K562 (cell line): ENCODE measurements around the gene FAM120B. TPM values are rescaled to one million over a fixed set of nuclear protein-coding genes. Genes with fewer than 3 reads are reported as not detected.

Experiments used
- ATAC-seq: fragments of 200-7000 bp; cut with Tn5 transposase; 3 replicates; pipeline ENCODE4 v1.9.1; 2020; ENCODE audit warnings: moderate library complexity
- BruUV-seq: library from RNA; stranded (reverse); fragments of 400-500 nt; replicated peaks from 2 replicates; lab custom pipeline; 2021; lab: Mats Ljungman, UMichigan
- CTCF ChIA-PET: fragments of 300-600 bp; formaldehyde crosslinking; extraction: SDS; loops from one replicate; lab custom pipeline; 2021; ENCODE audit warnings: low intra/inter-chr PET ratio; lab: Yijun Ruan, JAX
- POLR2A ChIA-PET: fragments of 300-600, 350-650 bp; sonication (Branson Sonifier 250); formaldehyde crosslinking; extraction: SDS; loops from one replicate; lab custom pipeline; 2021; ENCODE audit warnings: antibody characterized with exemption, inconsistent platforms; lab: Yijun Ruan, JAX
- DNase-seq, 4 experiments: peaks; one replicate each; pipeline versions ENCODE4 v3.0.0 to v3.0.0-alpha.2; 2011 to 2018; ENCODE audit warnings: low spot score in 3 of 4, mixed read lengths in 3 of 4; ENCODE audit errors: extremely low read depth in 1 of 4
- FAIRE-seq: peaks from 2 replicates; lab custom pipeline; 2011; peaks lifted over from hg19 to GRCh38; lab: Jason Lieb, UNC
- H2AFZ ChIP-seq: 2 replicates; pipeline ENCODE4 v1.6.0; 2011; ENCODE audit warnings: low read depth, low read length, control low read depth, inconsistent platforms
- H3K27ac ChIP-seq: fragments of 200-600 bp; 3 replicates; pipeline ENCODE4 v1.8.0; 2011; ENCODE audit warnings: low read depth, mild to moderate bottlenecking, control low read depth, inconsistent platforms, low read length, moderate library complexity, mixed read lengths; ENCODE audit errors: extremely low read depth
- H3K27me3 ChIP-seq, 2 experiments: fragments of 300-600 bp in 1 of 2; 2 replicates in 1 of 2; 3 replicates in 1 of 2; pipeline versions ENCODE4 v1.6.0 to v1.8.0; 2011; ENCODE audit warnings: inconsistent platforms in 2 of 2, low read length in 2 of 2, mild to moderate bottlenecking in 1 of 2, mixed read lengths in 1 of 2, moderate library complexity in 1 of 2; ENCODE audit not compliant: control insufficient read depth in 2 of 2, insufficient read depth in 2 of 2
- H3K36me3 ChIP-seq: fragments of 300-600 bp; 3 replicates; pipeline ENCODE4 v1.8.0; 2011; ENCODE audit warnings: mild to moderate bottlenecking, low read length, inconsistent platforms; ENCODE audit not compliant: control insufficient read depth, insufficient read depth
- H3K4me1 ChIP-seq, 2 experiments: fragments of 200-600 bp in 1 of 2; replicated peaks in 1 of 2; 2 replicates in 1 of 2; 3 replicates in 1 of 2; pipeline versions ENCODE4 v1.5.1 to v1.8.0; 2011; ENCODE audit warnings: inconsistent platforms in 2 of 2, low read length in 2 of 2, mild to moderate bottlenecking in 1 of 2, mixed read lengths in 1 of 2, moderate library complexity in 1 of 2; ENCODE audit not compliant: control insufficient read depth in 2 of 2, insufficient read depth in 2 of 2
- H3K4me2 ChIP-seq: 2 replicates; pipeline ENCODE4 v1.6.1; 2011; ENCODE audit warnings: low read length, control low read depth, inconsistent platforms, mixed read lengths; ENCODE audit not compliant: insufficient read depth
- H3K4me3 ChIP-seq: fragments of 200-600 bp; sonication (generic), shearing (Covaris generic); 2 replicates; pipeline ENCODE4 v1.5.1; 2016; ENCODE audit warnings: control low read depth, inconsistent platforms
- H3K79me2 ChIP-seq: fragments of 200-600 bp; 3 replicates; pipeline ENCODE4 v1.8.0; 2011; ENCODE audit warnings: low read length, inconsistent platforms; ENCODE audit not compliant: control insufficient read depth, insufficient read depth
- H3K9ac ChIP-seq, 2 experiments: 2 replicates each; pipeline versions ENCODE4 v1.6.0 to v1.6.1; 2011; ENCODE audit warnings: low read depth in 2 of 2, low read length in 2 of 2, control low read depth in 1 of 2, inconsistent platforms in 1 of 2, mild to moderate bottlenecking in 1 of 2, mixed read lengths in 1 of 2; ENCODE audit not compliant: insufficient read depth in 1 of 2
- H3K9me1 ChIP-seq: one replicate; pipeline ENCODE4 v1.6.0; 2011; ENCODE audit warnings: inconsistent platforms, mild to moderate bottlenecking, low read length, moderate library complexity; ENCODE audit not compliant: control insufficient read depth, insufficient read depth
- H3K9me3 ChIP-seq: replicated peaks from 2 replicates; pipeline ENCODE4 v1.5.1; 2011; ENCODE audit warnings: low read depth, low read length, inconsistent platforms; ENCODE audit not compliant: control insufficient read depth, insufficient read depth
- H4K20me1 ChIP-seq: replicated peaks from 2 replicates; pipeline ENCODE4 v1.6.1; 2011; ENCODE audit warnings: low read length, inconsistent platforms, mixed read lengths; ENCODE audit not compliant: control insufficient read depth, insufficient read depth
- ATF2 ChIP-seq: sonication (generic); formaldehyde crosslinking; IDR thresholded peaks from 2 replicates; pipeline ENCODE4 v1.8.1; 2022; ENCODE audit warnings: missing genetic modification reagents
- BRD9 ChIP-seq: fragments of 450-650 bp; IDR thresholded peaks from 2 replicates; pipeline ENCODE4 v1.6.1; 2018; ENCODE audit warnings: low read depth; ENCODE audit not compliant: partially characterized antibody
- HMGXB4 ChIP-seq: sonication (generic); formaldehyde crosslinking; IDR thresholded peaks from 2 replicates; pipeline ENCODE4 v1.8.1; 2023; ENCODE audit warnings: mild to moderate bottlenecking, missing genetic modification reagents
- POLR2H ChIP-seq: IDR thresholded peaks from 2 replicates; pipeline ENCODE4 v1.6.1; 2016; ENCODE audit warnings: missing genetic modification characterization, low read depth, mild to moderate bottlenecking, control low read depth, missing compliant biosample characterization, moderate library complexity
- WGBS: fragments of 100-300 bp; shearing (Covaris generic); methylation state at CpG from one replicate; pipeline ENCODE4 v1.1.6; 2016; ENCODE audit warnings: low coverage, mixed read lengths; ENCODE audit not compliant: insufficient coverage; ENCODE audit errors: missing lambda C conversion rate; 5-methylcytosine and 5-hydroxymethylcytosine counted together
- in situ Hi-C: fragments of 300-500 bp; cut with MboI; formaldehyde crosslinking; loops from 4 replicates; pipeline ENCODE4 v1.15.0; 2018; ENCODE audit warnings: inconsistent platforms, mixed read lengths
- intact Hi-C: fragments of 100-400 bp; cut with micrococcal nuclease; formaldehyde crosslinking; loops from 2 replicates; pipeline ENCODE4 v1.14.2; 2022
- polyA plus RNA-seq, 8 experiments: library from polyadenylated mRNA; depleted of rRNA in 4 of 8; stranded (reverse) in 5 of 8; unstranded in 3 of 8; fragments of >200 nt; fragmentation: Nextera tagmentation in 2 of 8; fragmentation: Illumina TruSeq in 1 of 8; extraction: Ambion mirVana in 2 of 8; extraction: Trizol in 1 of 8; gene quantifications; 2 replicates each; pipeline versions ENCODE4 v1.2.1 to v1.2.3, GENCODE V29; 2011 to 2014; ENCODE audit warnings: inconsistent platforms in 1 of 8, missing spikeins in 1 of 8
- total RNA-seq, 7 experiments: library from RNA; depleted of rRNA in 6 of 7; stranded (reverse); fragments of >200 nt in 6 of 7; fragmentation: Illumina TruSeq in 2 of 7; extraction: Trizol in 2 of 7; gene quantifications; 2 replicates each; pipeline versions ENCODE4 v1.2.1 to v1.2.3, GENCODE V29; 2011 to 2021; ENCODE audit warnings: low replicate concordance in 1 of 7

FAM120B gene
- total and polyA plus RNA-seq, 9 of the 15 experiments (the other 6 are each of a cell fraction or from before 2014, with no cell fraction given): 3.5 to 22.6 (median 14.7) TPM

GRCh38 chr6:170416959-170417606 lies 110.5 kb downstream of the FAM120B start:
- H4K20me1 ChIP-seq: no peaks in the 10 kb centered on the region
- no peak overlapping the region for H3K9ac ChIP-seq
- H2AFZ ChIP-seq: no peak overlapping the region
- no peak overlapping the region for H3K27ac ChIP-seq
- H3K79me2 ChIP-seq: no peaks in the 10 kb centered on the region
- 2% methylated on average over 10 of the region's 10 CpGs for WGBS
- no peak overlapping the region for H3K4me3 ChIP-seq
- BruUV-seq: no TSS peak
- TF ChIP-seq POLR2H (tag) (no peak), HMGXB4 (no peak), BRD9 (no peak), ATF2 (CRISPR knock-in tag) (no peak)
- no peaks in the 10 kb centered on the region for H3K9me1 ChIP-seq
- DNase-seq (no peak), ATAC-seq (no peak), FAIRE-seq (no peak)
- H3K4me2 ChIP-seq: no peak overlapping the region
- CTCF ChIA-PET: no interaction called here
- in situ Hi-C loops: no loop called here
- H3K27me3 ChIP-seq: peaks cover 46 to 64% of the 10 kb centered on the region in 2 experiments
- POLR2A ChIA-PET: interaction anchor here (0.9 to 1.7 kb wide), 3 partner anchors 13 to 113 kb away, joined by 3 read pairs; no protein-coding TSS in a partner anchor
- H3K9me3 ChIP-seq: no peaks in the 10 kb centered on the region
- peaks cover 0 to 3% of the 10 kb centered on the region in 2 experiments; a peak in 1 of 5 replicates for H3K4me1 ChIP-seq
- no peaks in the 10 kb centered on the region for H3K36me3 ChIP-seq
- intact Hi-C loops: no loop called here
